Astrocyte (in vitro differentiated cells and primary cell): ENCODE data around the gene MSRB3.
"Not testable (repeated sequence)": the region's sequence is repeated elsewhere in the genome, so short reads cannot be mapped to it uniquely, and the experiment has no call there.

Experiments
- CTCF ChIP-seq: IDR thresholded peaks from 2 replicates; pipeline ENCODE4 v1.5.1; 2011; ENCODE audit warnings: low read depth, mild to moderate bottlenecking, inconsistent platforms, low read length, moderate library complexity; ENCODE audit not compliant: insufficient read depth
- EZH2 ChIP-seq: IDR thresholded peaks from 2 replicates; pipeline ENCODE4 v1.6.1; 2012; ENCODE audit warnings: mild to moderate bottlenecking, low read length, inconsistent platforms; ENCODE audit not compliant: insufficient read depth

GRCh38 chr12:65457341-65457740 is 178.9 kb downstream of the MSRB3 start:
- not testable (repeated sequence) for TF ChIP-seq CTCF, EZH2
